Smooth muscle cell (in vitro differentiated cells): ENCODE results near the gene OXSM. TPM values are rescaled to one million over a fixed set of nuclear protein-coding genes. Genes with fewer than 3 reads are reported as not detected.

ENCODE experiments used
- DNase-seq: peaks from one replicate; lab custom pipeline; 2025; ENCODE audit not compliant: unreplicated experiment; lab: John Stamatoyannopoulos, UW
- H2AFZ ChIP-seq: fragments of 200-600 bp; sonication (generic); 2 replicates; pipeline ENCODE4 v1.6.0; 2016; ENCODE audit warnings: antibody characterized with exemption, low read depth, mild to moderate bottlenecking
- H3F3A ChIP-seq: fragments of 200-600 bp; sonication (generic); 2 replicates; pipeline ENCODE4 v1.6.0; 2017; ENCODE audit warnings: antibody characterized with exemption, low read depth
- H3K27ac ChIP-seq: fragments of 200-600 bp; sonication (generic); 2 replicates; pipeline ENCODE4 v1.5.1; 2016; ENCODE audit warnings: low read depth, mild to moderate bottlenecking
- H3K27me3 ChIP-seq: fragments of 200-600 bp; sonication (generic); 2 replicates; pipeline ENCODE4 v1.6.1; 2016; ENCODE audit warnings: low read depth, mild to moderate bottlenecking
- H3K36me3 ChIP-seq: fragments of 200-600 bp; sonication (generic); 2 replicates; pipeline ENCODE4 v1.5.1; 2016; ENCODE audit warnings: low read depth
- H3K4me1 ChIP-seq: fragments of 200-600 bp; sonication (generic); 2 replicates; pipeline ENCODE4 v1.5.1; 2016; ENCODE audit warnings: low read depth
- H3K4me2 ChIP-seq: fragments of 200-600 bp; sonication (generic); 2 replicates; pipeline ENCODE4 v1.6.0; 2016; ENCODE audit warnings: mild to moderate bottlenecking
- H3K4me3 ChIP-seq: fragments of 200-600 bp; sonication (generic); 2 replicates; pipeline ENCODE4 v1.5.1; 2016; ENCODE audit warnings: mild to moderate bottlenecking
- H3K79me2 ChIP-seq: fragments of 200-600 bp; sonication (generic); 2 replicates; pipeline ENCODE4 v1.6.0; 2016; ENCODE audit warnings: low read depth, mild to moderate bottlenecking
- H3K9ac ChIP-seq: fragments of 200-600 bp; sonication (generic); 2 replicates; pipeline ENCODE4 v1.6.0; 2016; ENCODE audit warnings: low read depth
- H3K9me3 ChIP-seq: fragments of 200-600 bp; sonication (generic); replicated peaks from 2 replicates; pipeline ENCODE4 v1.5.1; 2016; ENCODE audit warnings: low read depth
- H4K20me1 ChIP-seq: fragments of 200-600 bp; sonication (generic); 2 replicates; pipeline ENCODE4 v1.6.0; 2016; ENCODE audit warnings: low read depth
- WGBS: methylation state at CpG from one replicate; pipeline ENCODE4 v1.1.7; 2016; ENCODE audit warnings: low lambda C conversion rate; 5-methylcytosine and 5-hydroxymethylcytosine counted together
- polyA plus RNA-seq: library from polyadenylated mRNA; unstranded; fragments of >200 nt; fragmentation: Nextera tagmentation; extraction: Ambion mirVana; gene quantifications from 2 replicates; pipeline ENCODE4 v1.2.1, GENCODE V29; 2016
- total RNA-seq: library from RNA; depleted of rRNA; stranded (reverse); fragments of >200 nt; gene quantifications from 2 replicates; pipeline ENCODE4 v1.2.3, GENCODE V29; 2014
- TF ChIP-seq, protein P1 (sequence below): fragments of 200-600 bp; sonication (generic); IDR thresholded peaks from 2 replicates; pipeline ENCODE4 v1.5.1; 2017; ENCODE audit warnings: borderline replicate concordance, mild to moderate bottlenecking, antibody characterized with exemption; ENCODE audit not compliant: insufficient read depth, poor library complexity, severe bottlenecking

OXSM gene
- total and polyA plus RNA-seq, 2 experiments from 2014 or later: 7.3 to 9.9 TPM

DNA sequence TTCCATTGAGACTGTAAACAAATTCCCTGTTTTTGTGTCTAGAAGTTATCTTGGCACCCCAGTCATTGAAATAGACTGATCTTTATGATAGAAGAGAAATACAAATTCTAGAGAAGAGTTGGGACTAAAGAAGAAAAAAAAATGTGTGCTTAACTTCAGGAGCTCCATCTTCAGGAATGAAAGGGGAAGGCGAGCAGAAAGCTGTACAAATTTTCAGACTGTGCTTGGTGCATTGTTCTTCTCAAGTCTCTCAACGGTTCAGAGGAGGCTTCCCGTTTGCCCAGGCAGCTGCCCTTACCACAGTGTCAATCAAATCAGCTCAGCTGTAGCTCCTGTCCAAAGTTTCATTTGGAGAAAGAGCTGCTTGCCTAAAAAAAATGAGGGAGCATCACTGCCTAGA lies 41.7 kb downstream of the OXSM start:
- no peaks in the 10 kb centered on the region for H3K4me1 ChIP-seq
- no peak overlapping the region for H3K4me2 ChIP-seq
- H3F3A ChIP-seq: no peaks in the 10 kb centered on the region
- no peak overlapping the region for H3K27ac ChIP-seq
- 18% methylated on average over 3 of the region's 3 CpGs for WGBS
- H2AFZ ChIP-seq: peak overlapping the region; percentile 22
- H3K27me3 ChIP-seq: no peaks in the 10 kb centered on the region
- H3K4me3 ChIP-seq: no peak overlapping the region
- H3K9ac ChIP-seq: no peak overlapping the region
- TF ChIP-seq, protein P1, sequence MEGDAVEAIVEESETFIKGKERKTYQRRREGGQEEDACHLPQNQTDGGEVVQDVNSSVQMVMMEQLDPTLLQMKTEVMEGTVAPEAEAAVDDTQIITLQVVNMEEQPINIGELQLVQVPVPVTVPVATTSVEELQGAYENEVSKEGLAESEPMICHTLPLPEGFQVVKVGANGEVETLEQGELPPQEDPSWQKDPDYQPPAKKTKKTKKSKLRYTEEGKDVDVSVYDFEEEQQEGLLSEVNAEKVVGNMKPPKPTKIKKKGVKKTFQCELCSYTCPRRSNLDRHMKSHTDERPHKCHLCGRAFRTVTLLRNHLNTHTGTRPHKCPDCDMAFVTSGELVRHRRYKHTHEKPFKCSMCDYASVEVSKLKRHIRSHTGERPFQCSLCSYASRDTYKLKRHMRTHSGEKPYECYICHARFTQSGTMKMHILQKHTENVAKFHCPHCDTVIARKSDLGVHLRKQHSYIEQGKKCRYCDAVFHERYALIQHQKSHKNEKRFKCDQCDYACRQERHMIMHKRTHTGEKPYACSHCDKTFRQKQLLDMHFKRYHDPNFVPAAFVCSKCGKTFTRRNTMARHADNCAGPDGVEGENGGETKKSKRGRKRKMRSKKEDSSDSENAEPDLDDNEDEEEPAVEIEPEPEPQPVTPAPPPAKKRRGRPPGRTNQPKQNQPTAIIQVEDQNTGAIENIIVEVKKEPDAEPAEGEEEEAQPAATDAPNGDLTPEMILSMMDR: peak; percentile 21
- no peaks in the 10 kb centered on the region for H3K79me2 ChIP-seq
- no peaks in the 10 kb centered on the region for H4K20me1 ChIP-seq
- no peaks in the 10 kb centered on the region for H3K9me3 ChIP-seq
- no peak for DNase-seq
- no peaks in the 10 kb centered on the region for H3K36me3 ChIP-seq

DNA sequence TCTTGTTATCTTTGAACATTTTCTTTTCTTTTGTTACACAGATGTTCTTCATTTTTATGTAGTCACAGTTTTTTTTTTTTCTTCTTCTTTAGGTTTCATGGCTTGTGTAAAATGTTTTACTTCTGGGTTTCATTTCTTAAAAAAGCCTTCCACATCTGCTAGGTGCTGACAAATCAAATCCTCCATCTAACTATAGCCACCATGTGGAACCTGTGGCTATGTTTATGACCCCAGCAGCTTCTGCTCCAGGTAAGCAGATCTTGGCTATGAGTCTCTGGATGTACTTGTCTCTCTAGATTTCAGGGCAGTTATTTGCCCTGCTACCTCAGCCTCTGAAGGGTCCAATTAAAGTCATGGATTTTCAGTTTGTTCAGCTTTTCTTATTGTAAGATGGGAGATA lies 44.5 kb downstream of the OXSM start:
- H3K27me3 ChIP-seq: no peaks in the 10 kb centered on the region
- H3K4me2 ChIP-seq: no peak overlapping the region
- H4K20me1 ChIP-seq: no peaks in the 10 kb centered on the region
- TF ChIP-seq, protein P1: no peak
- no peaks in the 10 kb centered on the region for H3F3A ChIP-seq
- H3K36me3 ChIP-seq: no peaks in the 10 kb centered on the region
- H3K9me3 ChIP-seq: no peaks in the 10 kb centered on the region
- H3K9ac ChIP-seq: no peak overlapping the region
- DNase-seq: no peak
- no peaks in the 10 kb centered on the region for H3K4me1 ChIP-seq
- no peak overlapping the region for H3K4me3 ChIP-seq
- H2AFZ ChIP-seq: no peak overlapping the region
- H3K79me2 ChIP-seq: no peaks in the 10 kb centered on the region
- H3K27ac ChIP-seq: no peak overlapping the region

GRCh38 chr3:25836579-25836978 lies 46.7 kb downstream of the OXSM start:
- Histone ChIP-seq H3K27ac (no peak overlapping the region), H3K79me2 (no peaks in the 10 kb centered on the region), H3K27me3 (no peaks in the 10 kb centered on the region), H3K9ac (no peak overlapping the region), H3K4me3 (no peak overlapping the region), H3K9me3 (no peaks in the 10 kb centered on the region), H3K4me1 (no peaks in the 10 kb centered on the region), H2AFZ (no peak overlapping the region), H3K4me2 (no peak overlapping the region), H3K36me3 (no peaks in the 10 kb centered on the region), H3F3A (no peaks in the 10 kb centered on the region), H4K20me1 (no peaks in the 10 kb centered on the region)
- TF ChIP-seq, protein P1: no peak
- no peak for DNase-seq
- WGBS: 94% methylated on average over 2 of the region's 2 CpGs

DNA sequence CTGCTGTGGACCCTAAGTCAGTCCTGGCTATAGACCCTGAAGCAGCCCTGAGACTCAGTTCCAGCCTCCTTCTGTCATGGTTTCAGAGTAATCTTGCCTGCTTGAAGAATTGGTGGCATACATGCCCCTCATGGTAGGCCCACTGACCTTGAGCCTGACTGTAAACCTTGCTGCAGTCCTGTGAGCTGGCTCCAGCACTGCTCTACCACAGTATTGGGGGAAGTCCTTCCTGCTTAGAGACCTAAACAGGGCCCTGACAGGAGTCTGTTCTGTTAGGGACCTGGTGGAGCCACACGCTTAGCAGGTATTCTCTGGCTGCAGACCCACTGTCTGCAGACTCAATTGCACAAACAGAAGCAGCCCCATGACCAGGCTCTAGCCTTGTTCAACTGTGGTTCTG lies 47.1 kb downstream of the OXSM start:
- Histone ChIP-seq H4K20me1 (no peaks in the 10 kb centered on the region), H3K4me3 (no peak overlapping the region), H3K27ac (no peak overlapping the region), H3F3A (no peaks in the 10 kb centered on the region), H3K4me1 (no peaks in the 10 kb centered on the region), H3K27me3 (no peaks in the 10 kb centered on the region), H3K9me3 (no peaks in the 10 kb centered on the region), H3K36me3 (no peaks in the 10 kb centered on the region), H3K79me2 (no peaks in the 10 kb centered on the region), H2AFZ (no peak overlapping the region), H3K4me2 (no peak overlapping the region), H3K9ac (no peak overlapping the region)
- WGBS: 0% methylated on average over 1 of the region's 1 CpG
- DNase-seq: no peak
- TF ChIP-seq, protein P1: no peak
